ENCODE measurements around the gene RNU6-1. TPM values are rescaled to one million over a fixed set of nuclear protein-coding genes. Genes with fewer than 3 reads are reported as not detected.
A peak's percentile ranks its signal among the peaks of the same experiment; 100 is the strongest.

The RNU6-1 gene
- total and polyA plus RNA-seq, 2 experiments from 2014 or later: not detected

DNA sequence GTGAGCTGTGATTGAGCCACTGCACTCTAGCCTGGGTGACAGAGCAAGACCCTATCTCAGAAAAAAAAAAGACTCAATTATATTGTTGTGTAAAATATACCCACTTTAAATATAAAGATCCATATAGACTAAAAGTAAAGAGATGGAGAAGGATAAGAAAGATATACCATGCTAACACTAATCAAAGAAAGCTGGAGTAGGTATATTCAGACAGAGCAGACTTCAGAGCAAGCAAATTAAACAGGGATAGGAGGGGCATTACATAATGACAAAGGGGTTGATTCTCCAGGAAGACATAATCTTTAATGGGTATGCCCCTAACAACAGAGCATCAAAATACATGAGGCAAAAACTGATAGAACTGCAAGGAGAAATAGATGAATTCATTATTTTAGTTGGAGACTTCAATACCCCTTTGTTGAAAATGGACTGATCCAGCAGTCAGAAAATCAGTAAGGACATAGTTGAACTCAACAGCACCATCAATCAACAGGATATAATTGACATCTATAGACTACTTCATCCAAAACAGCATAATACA lies 31.1 kb upstream of the RNU6-1 start:
- Histone ChIP-seq H2AFZ (no peak overlapping the region), H3K4me2 (no peak overlapping the region), H3K9me2 (replicated peaks; ENCODE audit: insufficient read depth) (no peaks in the 10 kb centered on the region), H3K27me3 (no peaks in the 10 kb centered on the region), H3K27ac (no peak overlapping the region), H3K79me2 (no peaks in the 10 kb centered on the region), H3K4me3 (no peak overlapping the region), H3K36me3 (replicated peaks; ENCODE audit: insufficient read depth, low read depth) (no peaks in the 10 kb centered on the region), H3K9me3 (ENCODE audit: low read depth) (no peaks in the 10 kb centered on the region), H3K4me1 (ENCODE audit: insufficient read depth) (no peaks in the 10 kb centered on the region), H4K20me1 (ENCODE audit: insufficient read depth, poor library complexity, severe bottlenecking) (no peaks in the 10 kb centered on the region)
- no peak for DNase-seq (ENCODE audit: low spot score)
- TF ChIP-seq EZH2 (IDR thresholded peaks at IDR 0.05; ENCODE audit: borderline replicate concordance) (no peak), EZH2phosphoT487 (IDR thresholded peaks at IDR 0.05; ENCODE audit: low read depth, severe bottlenecking, unreplicated experiment) (no peak)
- TF ChIP-seq, protein P1, sequence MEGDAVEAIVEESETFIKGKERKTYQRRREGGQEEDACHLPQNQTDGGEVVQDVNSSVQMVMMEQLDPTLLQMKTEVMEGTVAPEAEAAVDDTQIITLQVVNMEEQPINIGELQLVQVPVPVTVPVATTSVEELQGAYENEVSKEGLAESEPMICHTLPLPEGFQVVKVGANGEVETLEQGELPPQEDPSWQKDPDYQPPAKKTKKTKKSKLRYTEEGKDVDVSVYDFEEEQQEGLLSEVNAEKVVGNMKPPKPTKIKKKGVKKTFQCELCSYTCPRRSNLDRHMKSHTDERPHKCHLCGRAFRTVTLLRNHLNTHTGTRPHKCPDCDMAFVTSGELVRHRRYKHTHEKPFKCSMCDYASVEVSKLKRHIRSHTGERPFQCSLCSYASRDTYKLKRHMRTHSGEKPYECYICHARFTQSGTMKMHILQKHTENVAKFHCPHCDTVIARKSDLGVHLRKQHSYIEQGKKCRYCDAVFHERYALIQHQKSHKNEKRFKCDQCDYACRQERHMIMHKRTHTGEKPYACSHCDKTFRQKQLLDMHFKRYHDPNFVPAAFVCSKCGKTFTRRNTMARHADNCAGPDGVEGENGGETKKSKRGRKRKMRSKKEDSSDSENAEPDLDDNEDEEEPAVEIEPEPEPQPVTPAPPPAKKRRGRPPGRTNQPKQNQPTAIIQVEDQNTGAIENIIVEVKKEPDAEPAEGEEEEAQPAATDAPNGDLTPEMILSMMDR (IDR thresholded peaks at IDR 0.05; ENCODE audit: poor library complexity): no peak

DNA sequence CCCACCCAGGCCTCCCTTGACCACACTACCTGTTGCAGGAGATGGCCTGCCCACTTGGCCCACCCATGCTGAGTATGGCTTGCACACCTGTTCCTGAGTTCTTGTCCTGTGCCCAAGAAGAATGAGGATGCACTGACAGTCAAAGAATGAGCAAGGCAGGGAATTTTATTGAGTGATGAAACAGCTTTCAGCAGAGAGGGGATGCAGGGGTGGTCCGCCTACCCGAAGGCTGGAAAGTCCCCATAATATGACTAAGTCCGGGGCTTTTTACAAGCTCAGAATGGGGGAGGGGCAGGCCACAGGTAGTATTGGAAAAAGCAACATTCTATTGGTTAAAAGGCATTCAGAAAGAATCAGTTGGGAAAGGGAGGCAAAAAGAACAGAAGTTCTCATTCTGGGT lies 29.9 kb upstream of the RNU6-1 start:
- Histone ChIP-seq H3K27me3 (no peaks in the 10 kb centered on the region), H4K20me1 (ENCODE audit: insufficient read depth, poor library complexity, severe bottlenecking) (no peaks in the 10 kb centered on the region), H3K4me3 (no peak overlapping the region), H3K4me1 (ENCODE audit: insufficient read depth) (no peaks in the 10 kb centered on the region), H3K9me2 (replicated peaks; ENCODE audit: insufficient read depth) (no peaks in the 10 kb centered on the region), H3K9me3 (ENCODE audit: low read depth) (no peaks in the 10 kb centered on the region), H3K4me2 (no peak overlapping the region), H3K36me3 (replicated peaks; ENCODE audit: insufficient read depth, low read depth) (no peaks in the 10 kb centered on the region), H3K27ac (no peak overlapping the region), H2AFZ (no peak overlapping the region), H3K79me2 (no peaks in the 10 kb centered on the region)
- no peak for TF ChIP-seq EZH2 (IDR thresholded peaks at IDR 0.05; ENCODE audit: borderline replicate concordance)
- TF ChIP-seq, protein P1 (IDR thresholded peaks at IDR 0.05; ENCODE audit: poor library complexity): no peak
- TF ChIP-seq EZH2phosphoT487 (IDR thresholded peaks at IDR 0.05; ENCODE audit: low read depth, severe bottlenecking, unreplicated experiment): no peak
- WGBS (ENCODE audit: low lambda C conversion rate, missing lambda C conversion rate): 52% methylated on average over 3 of the region's 3 CpGs
- DNase-seq (ENCODE audit: low spot score): no peak

DNA sequence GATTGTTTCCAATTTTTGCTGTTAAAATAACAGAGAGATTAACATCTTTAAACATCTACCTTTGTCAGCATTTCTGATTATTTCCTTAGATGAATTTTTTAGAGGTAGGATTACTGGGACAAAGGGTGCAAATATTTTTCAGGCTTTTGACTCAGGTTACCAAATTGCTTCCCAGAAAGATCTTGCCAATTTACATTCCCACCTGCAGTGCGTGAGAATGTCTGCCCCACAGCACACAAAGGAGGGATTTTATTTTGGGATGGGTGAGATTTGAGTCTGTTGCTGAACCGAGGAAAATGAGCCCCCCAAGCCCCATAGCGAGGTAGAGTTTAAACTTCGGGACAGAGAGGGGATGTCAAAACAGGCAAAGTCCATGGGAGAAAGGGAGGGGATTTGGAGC lies 25.9 kb upstream of the RNU6-1 start:
- H3K79me2 ChIP-seq: no peaks in the 10 kb centered on the region
- H4K20me1 ChIP-seq (ENCODE audit: insufficient read depth, poor library complexity, severe bottlenecking): no peaks in the 10 kb centered on the region
- TF ChIP-seq EZH2phosphoT487 (IDR thresholded peaks at IDR 0.05; ENCODE audit: low read depth, severe bottlenecking, unreplicated experiment) (no peak), EZH2 (IDR thresholded peaks at IDR 0.05; ENCODE audit: borderline replicate concordance) (no peak)
- TF ChIP-seq, protein P1 (IDR thresholded peaks at IDR 0.05; ENCODE audit: poor library complexity): no peak
- DNase-seq (ENCODE audit: low spot score): no peak
- H3K27ac ChIP-seq: peak overlapping the region; percentile 3
- H3K9me3 ChIP-seq (ENCODE audit: low read depth): no peaks in the 10 kb centered on the region
- no peaks in the 10 kb centered on the region for H3K27me3 ChIP-seq
- no peak overlapping the region for H3K4me3 ChIP-seq
- H3K36me3 ChIP-seq (replicated peaks; ENCODE audit: insufficient read depth, low read depth): no peaks in the 10 kb centered on the region
- no peak overlapping the region for H2AFZ ChIP-seq
- WGBS (ENCODE audit: low lambda C conversion rate, missing lambda C conversion rate): 58% methylated on average over 4 of the region's 4 CpGs
- H3K9me2 ChIP-seq (replicated peaks; ENCODE audit: insufficient read depth): no peaks in the 10 kb centered on the region
- peaks cover 11% of the 10 kb centered on the region for H3K4me1 ChIP-seq (ENCODE audit: insufficient read depth)
- no peak overlapping the region for H3K4me2 ChIP-seq

DNA sequence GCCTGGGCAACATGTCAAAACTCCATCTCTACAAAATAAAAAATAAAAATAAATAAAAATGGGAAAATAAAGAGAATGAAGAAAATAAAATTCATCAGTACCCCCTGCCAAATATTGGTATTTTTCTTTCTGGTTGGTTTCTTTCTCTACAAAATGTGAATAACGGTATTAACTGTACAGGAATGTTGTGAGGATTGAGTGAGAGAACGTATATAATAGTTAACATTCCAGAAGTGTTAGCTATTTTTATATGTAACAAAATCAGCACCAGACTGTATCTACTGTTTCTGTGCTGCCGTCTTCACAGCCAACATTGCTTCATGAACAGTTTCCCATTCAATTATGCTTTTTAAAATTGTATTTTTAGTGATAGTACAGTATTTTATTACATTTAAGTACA lies 25.5 kb upstream of the RNU6-1 start:
- Histone ChIP-seq H3K27me3 (no peaks in the 10 kb centered on the region), H3K4me1 (ENCODE audit: insufficient read depth) (peaks cover 11% of the 10 kb centered on the region)
- 46% methylated on average over 3 of the region's 3 CpGs for WGBS (ENCODE audit: low lambda C conversion rate, missing lambda C conversion rate)

More for the DNA sequence above, 25.5 kb upstream of the RNU6-1 start:
- DNase-seq (ENCODE audit: low spot score): no peak
- Histone ChIP-seq H2AFZ (no peak overlapping the region), H3K9me2 (replicated peaks; ENCODE audit: insufficient read depth) (no peaks in the 10 kb centered on the region), H3K9me3 (ENCODE audit: low read depth) (no peaks in the 10 kb centered on the region), H4K20me1 (ENCODE audit: insufficient read depth, poor library complexity, severe bottlenecking) (no peaks in the 10 kb centered on the region), H3K4me3 (no peak overlapping the region), H3K27ac (no peak overlapping the region), H3K79me2 (no peaks in the 10 kb centered on the region), H3K4me2 (no peak overlapping the region), H3K36me3 (replicated peaks; ENCODE audit: insufficient read depth, low read depth) (no peaks in the 10 kb centered on the region)
- TF ChIP-seq EZH2phosphoT487 (IDR thresholded peaks at IDR 0.05; ENCODE audit: low read depth, severe bottlenecking, unreplicated experiment): no peak
